Erythroblast (primary cell): ENCODE measurements around the gene MTCL1.

Experiments used
- GATA1 ChIP-seq: IDR thresholded peaks from 2 replicates; pipeline ENCODE4 v1.6.1; 2011; ENCODE audit warnings: low read depth, mild to moderate bottlenecking, control low read depth, low read length, moderate library complexity
- POLR2A ChIP-seq: IDR thresholded peaks from 2 replicates; pipeline ENCODE4 v1.6.1; 2011; ENCODE audit warnings: mild to moderate bottlenecking, low read length

- TF ChIP-seq POLR2A (no peak), GATA1 (no peak)
Measured at GRCh38 chr18:8721094-8721669, 15.8 kb downstream of the MTCL1 start.
